SK-N-SH (cell line): Measurements from ENCODE around the gene ADAMTS2.

Source experiments
- EZH2phosphoT487 ChIP-seq: fragments of 200-600 bp; sonication (generic); IDR thresholded peaks from 2 replicates; pipeline ENCODE4 v1.6.1; 2017; ENCODE audit warnings: low read depth, mixed run types, mild to moderate bottlenecking, antibody characterized with exemption, moderate library complexity, borderline replicate concordance
- YY1 ChIP-seq: IDR thresholded peaks from 2 replicates; pipeline ENCODE4 v1.4.0; 2012; ENCODE audit warnings: low read depth, mild to moderate bottlenecking
- TF ChIP-seq, protein P1 (sequence below): fragments of 200-600 bp; sonication (generic); IDR thresholded peaks from 2 replicates; pipeline ENCODE4 v1.6.1; 2017; ENCODE audit warnings: antibody characterized with exemption, mild to moderate bottlenecking, moderate library complexity

DNA sequence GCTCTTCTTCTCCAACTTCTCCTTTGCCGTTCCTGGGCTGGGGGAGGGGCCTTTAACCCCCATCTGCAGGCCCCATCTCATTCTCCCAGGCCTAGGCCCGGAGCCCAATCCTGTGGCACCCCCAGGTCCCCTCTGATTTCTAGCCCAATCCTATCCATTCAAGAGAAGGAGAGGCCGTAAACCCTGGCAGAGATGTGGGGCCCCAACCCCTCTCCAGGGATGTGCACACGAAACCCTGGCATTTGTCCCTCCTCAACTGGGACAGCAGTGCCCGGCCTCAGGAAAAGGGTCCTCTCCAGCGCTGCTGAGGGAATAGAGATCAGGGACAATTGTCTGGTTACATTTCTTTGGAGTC is 24.2 kb upstream of the ADAMTS2 start:
- TF ChIP-seq EZH2phosphoT487 (no peak), YY1 (no peak)
- TF ChIP-seq, protein P1, sequence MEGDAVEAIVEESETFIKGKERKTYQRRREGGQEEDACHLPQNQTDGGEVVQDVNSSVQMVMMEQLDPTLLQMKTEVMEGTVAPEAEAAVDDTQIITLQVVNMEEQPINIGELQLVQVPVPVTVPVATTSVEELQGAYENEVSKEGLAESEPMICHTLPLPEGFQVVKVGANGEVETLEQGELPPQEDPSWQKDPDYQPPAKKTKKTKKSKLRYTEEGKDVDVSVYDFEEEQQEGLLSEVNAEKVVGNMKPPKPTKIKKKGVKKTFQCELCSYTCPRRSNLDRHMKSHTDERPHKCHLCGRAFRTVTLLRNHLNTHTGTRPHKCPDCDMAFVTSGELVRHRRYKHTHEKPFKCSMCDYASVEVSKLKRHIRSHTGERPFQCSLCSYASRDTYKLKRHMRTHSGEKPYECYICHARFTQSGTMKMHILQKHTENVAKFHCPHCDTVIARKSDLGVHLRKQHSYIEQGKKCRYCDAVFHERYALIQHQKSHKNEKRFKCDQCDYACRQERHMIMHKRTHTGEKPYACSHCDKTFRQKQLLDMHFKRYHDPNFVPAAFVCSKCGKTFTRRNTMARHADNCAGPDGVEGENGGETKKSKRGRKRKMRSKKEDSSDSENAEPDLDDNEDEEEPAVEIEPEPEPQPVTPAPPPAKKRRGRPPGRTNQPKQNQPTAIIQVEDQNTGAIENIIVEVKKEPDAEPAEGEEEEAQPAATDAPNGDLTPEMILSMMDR: no peak
